ENCODE results near the gene LRRC34.

The LRRC34 gene

DNA sequence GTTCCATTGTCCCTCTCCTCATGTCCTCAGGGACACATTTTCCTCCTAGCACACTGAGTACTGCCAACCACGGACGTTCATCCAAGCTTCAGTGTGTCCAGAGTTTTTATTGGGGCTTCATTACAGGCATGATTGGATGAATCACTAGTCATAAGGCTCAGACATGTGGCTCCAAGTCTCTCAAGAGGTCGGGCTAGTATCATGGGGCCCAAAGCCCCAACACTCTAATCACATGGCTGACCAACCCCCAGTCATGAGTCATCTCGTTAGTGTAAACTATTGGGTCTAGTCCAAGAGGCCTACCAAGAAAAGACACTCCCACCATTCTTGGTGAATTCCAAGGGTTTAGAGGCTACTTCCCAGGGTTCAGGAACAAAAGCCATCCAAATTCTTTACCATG is 52.2 kb downstream of the LRRC34 start:
- DNase-seq = no peak

DNA sequence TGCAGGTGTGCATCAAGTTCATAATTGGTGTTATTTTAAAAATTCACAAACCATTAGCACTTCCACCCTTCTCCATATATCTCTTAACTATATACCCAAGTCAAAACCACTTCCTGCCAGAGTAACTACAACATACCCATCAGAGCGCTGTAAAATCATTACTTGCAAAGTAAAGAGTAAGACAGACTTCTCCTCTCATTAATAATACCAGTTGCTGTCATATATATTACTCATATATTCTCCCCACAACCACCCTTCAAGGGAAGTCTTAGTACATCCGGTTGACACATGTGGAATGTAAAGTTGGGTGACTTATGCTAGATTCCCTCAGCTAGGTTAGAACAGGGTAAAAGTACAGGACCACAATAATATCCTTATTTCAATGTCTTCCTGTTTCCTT is 53.4 kb downstream of the LRRC34 start:
- no peak for DNase-seq

DNA sequence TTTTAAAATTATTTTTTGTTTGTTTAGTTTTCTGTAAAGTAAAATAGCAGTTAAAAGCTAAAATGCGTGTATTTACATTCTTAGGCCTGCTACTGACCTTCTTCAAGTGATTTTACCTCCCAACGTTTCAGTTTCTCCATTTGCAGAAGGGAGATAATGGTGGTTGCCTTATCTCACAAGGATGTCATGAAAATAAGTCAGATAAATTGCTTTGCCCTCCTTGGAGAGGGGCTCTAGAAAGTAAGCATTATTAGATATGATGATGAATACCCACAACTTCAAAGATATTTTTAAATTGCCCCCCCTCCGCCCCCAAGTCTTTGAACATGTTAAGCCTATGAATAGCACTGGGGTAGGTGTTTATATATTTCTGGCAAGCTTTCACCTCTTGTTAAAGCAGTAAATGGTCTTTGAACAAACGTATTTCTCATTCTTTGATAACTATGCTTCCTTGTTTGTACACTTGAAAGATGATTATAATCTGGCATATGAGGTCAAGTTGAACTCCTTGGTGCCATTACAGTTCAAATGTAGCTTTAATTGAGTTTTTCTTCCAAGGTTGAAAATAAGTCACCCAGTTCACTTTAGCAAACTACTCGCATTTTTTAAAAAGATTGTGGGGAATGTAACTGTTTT is 54.2 kb downstream of the LRRC34 start:
- DNase-seq = no peak

DNA sequence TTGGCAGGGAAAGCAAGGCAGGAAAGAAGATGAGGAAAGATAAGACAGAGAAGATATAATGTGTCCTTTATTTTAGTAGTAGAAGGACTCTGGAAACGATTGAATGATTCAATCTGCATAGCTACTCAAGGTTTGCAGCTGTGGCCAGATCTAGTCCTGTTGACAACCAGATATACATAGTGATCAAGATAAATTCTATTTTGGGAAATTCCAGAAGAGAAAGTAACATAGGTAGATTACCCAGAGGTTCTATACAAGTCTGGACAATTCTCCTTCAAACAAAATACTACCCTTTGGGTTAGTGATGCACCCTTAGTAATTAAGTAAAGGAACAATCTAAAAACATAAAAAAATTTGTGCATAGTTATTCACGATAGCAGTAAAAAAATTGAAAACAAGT is 57.2 kb downstream of the LRRC34 start:
- no peak for DNase-seq

DNA sequence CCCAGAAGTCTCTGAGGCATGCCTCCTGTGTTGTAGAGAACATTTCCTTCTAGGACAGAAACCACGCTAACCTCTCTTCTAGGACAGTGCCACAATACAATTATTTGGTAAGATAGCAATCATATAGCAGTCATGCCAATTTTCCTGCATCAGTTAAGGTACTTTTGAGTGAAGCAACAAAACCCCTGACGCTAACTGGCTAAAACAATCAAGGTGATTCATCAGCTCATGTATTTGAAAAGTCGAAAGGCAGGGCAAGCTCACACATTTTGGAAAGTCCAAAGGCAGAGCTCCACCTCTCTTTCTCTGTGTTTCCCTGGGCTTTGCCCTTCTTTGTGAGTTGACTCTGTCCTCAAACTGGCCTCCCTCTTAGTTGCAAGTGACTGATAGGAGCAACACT is 58.0 kb downstream of the LRRC34 start:
- DNase-seq = no peak

DNA sequence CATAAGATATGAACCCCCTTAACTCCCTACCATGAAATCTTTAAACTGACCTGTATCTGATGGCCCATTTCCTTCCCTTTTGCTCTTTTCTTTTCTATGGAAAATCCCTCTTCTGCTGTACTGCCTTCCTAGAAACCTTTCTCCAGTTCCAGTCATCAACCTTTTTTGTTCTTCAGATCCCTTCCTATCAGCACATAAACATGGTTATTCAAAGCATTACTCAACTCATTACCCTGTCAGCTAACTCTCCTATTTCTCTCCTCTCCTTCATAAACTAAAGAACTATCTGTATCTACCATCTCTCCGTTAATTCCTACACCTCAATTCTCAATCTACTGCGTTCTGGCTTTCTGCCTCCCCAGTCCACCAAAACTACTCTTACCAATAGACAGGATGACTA is 60.8 kb downstream of the LRRC34 start:
- no peak for DNase-seq

DNA sequence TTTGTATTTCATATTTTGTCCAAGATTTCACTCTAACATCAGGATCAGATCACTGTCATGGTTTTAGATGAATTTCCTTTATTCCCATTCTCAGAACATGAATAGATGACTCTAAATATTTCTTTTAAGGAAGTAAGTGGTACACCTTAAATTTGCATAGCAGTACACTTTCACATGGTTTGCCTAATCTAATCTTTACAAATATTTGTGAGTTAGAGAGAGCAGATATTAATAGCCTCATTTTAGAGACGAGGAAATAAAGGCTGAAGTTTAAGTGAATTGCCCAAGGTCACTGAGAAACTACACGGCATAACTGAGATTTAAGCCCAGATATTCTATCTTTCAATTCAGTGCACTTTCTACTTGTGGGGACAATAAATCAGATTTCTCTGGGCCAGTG is 62.0 kb downstream of the LRRC34 start:
- DNase-seq = no peak

DNA sequence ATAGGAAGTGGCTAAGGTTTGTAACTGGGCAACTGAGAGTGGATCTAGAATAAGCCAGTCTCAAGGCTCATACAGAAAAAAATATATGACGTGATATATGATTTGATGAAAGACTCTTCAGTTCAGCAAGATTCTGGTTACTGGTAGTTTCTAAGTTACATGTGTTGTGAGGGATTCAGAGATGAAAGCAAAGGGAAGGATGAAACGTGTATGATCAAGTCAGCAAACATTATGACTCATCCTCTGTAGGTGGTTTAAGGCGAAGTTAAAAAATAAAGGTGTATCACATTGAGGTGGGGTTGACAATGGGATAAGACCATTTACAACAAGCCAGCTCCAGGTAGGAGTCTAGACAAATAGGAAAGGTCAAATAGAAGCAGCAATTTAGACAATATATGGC is 64.0 kb downstream of the LRRC34 start:
- no peak for DNase-seq

DNA sequence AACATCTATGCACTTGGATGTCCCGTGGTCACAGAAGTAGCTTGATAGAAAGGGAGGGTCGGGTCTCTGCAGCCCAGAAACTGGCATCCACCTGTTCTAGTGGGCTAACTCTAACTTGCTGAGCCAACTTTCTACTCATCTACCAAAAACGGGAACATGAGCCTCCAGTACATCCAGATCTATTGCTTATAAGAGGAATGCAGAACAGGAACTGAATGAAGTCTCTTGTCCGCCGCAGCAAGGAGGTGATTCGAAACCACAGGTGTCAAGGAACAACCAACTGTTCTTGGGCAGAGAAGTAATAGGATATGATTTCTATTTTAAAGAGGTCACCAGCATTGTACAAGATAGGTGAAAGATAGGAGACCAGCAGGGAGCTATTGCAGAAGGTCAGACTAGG is 65.8 kb downstream of the LRRC34 start:
- no peak for DNase-seq

DNA sequence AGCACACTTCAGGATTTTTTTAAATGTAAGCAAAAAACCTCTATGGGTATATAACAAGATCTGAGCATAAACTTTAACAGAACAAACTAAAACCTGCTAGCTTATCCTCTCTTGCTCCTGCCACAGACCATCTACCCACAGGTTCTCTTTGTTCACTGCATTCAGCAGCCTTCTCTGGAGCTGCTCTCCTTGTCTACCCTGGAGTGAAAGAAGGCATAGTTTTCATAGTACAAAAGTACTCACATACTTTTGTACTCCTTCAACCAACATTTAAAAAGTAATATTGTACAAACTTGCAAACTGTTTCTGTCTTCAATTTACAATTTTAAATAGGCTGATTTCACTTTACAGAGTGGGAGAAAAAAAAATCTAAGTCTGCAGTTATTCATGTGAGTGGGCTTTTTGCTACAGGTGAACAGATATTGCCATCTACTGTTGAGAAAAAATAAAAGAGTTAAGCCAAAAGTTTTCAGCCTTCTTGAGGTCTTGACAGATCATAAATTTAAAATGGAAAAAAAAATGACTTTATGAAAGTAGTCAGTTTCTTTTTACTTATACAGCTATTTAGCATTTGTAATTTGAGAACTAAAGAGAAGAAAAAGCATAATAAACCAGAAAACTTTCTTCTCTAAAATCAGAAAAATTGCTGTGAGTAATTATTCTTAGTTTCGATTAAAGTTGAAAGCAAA is 68.2 kb downstream of the LRRC34 start:
- no peak for DNase-seq

Data from stimulated activated CD8-positive, alpha-beta memory T cell treated with anti-CD3 and anti-CD28 coated beads, Interleukin-4, amount 100 ng/mL, for 48 hours (primary cell).